HG02885 (cell line): ENCODE data around the gene VENTX.

ENCODE experiments used
- ATAC-seq: cut with Tn5 transposase; IDR thresholded peaks from one replicate; pipeline ENCODE4 v1.9.1; 2021; ENCODE audit warnings: mild to moderate bottlenecking; ENCODE audit not compliant: unreplicated experiment, poor library complexity

The VENTX gene

GRCh38 chr10:133280391-133281059, 42.9 kb downstream of the VENTX start:
- ATAC-seq: no peak

GRCh38 chr10:133281084-133281483, 43.4 kb downstream of the VENTX start:
- ATAC-seq: no peak

GRCh38 chr10:133281628-133282372, 44.1 kb downstream of the VENTX start:
- no peak for ATAC-seq

GRCh38 chr10:133282846-133283390, 45.3 kb downstream of the VENTX start:
- ATAC-seq: no peak

- no peak for ATAC-seq
Observed at GRCh38 chr10:133283931-133284330, 46.3 kb downstream of the VENTX start.

GRCh38 chr10:133285217-133285616, 47.6 kb downstream of the VENTX start:
- no peak for ATAC-seq

GRCh38 chr10:133286366-133286765, 48.7 kb downstream of the VENTX start:
- ATAC-seq: no peak

- no peak for ATAC-seq
Observed at GRCh38 chr10:133287832-133288500, 50.3 kb downstream of the VENTX start.

- no peak for ATAC-seq
Observed at GRCh38 chr10:133289761-133290160, 52.1 kb downstream of the VENTX start.
